NCI-H1694 treated with DMSO at 0.1 percent for 48 hours (cell line): ENCODE results near the gene FLOT1.
A peak's percentile ranks its signal among the peaks of the same experiment; 100 is the strongest.

ENCODE experiments used
- DNase-seq: peaks from one replicate; lab custom pipeline; 2025; lab: John Stamatoyannopoulos, UW

The FLOT1 gene

GRCh38 chr6:30679765-30680535, 62.5 kb downstream of the FLOT1 start:
- DNase-seq: no peak

- peak; percentile 39 for DNase-seq
Measured at GRCh38 chr6:30678964-30679726, 63.3 kb downstream of the FLOT1 start.
